ENCODE results near the gene DUSP18.

The DUSP18 gene

GRCh38 chr22:30701872-30702271 is 34.2 kb upstream of the DUSP18 start:
- no peak for DNase-seq (ENCODE audit: low read depth)
- no peak overlapping the region for H3K4me3 ChIP-seq (ENCODE audit: low read depth, low read length)
- no peak for TF ChIP-seq CTCF (IDR thresholded peaks at IDR 0.05; ENCODE audit: insufficient read depth, low read depth, low read length, missing control alignments)

GRCh38 chr22:30697975-30698374 is 30.3 kb upstream of the DUSP18 start:
- H3K4me3 ChIP-seq (ENCODE audit: low read depth, low read length): no peak overlapping the region
- no peak for DNase-seq (ENCODE audit: low read depth)
- TF ChIP-seq CTCF (IDR thresholded peaks at IDR 0.05; ENCODE audit: insufficient read depth, low read depth, low read length, missing control alignments): no peak

- TF ChIP-seq CTCF (IDR thresholded peaks at IDR 0.05; ENCODE audit: insufficient read depth, low read depth, low read length, missing control alignments): no peak
- no peak for DNase-seq (ENCODE audit: low read depth)
Observed at GRCh38 chr22:30695871-30696655, 28.4 kb upstream of the DUSP18 start.

GRCh38 chr22:30695351-30695851 is 27.7 kb upstream of the DUSP18 start:
- no peak overlapping the region for H3K4me3 ChIP-seq (ENCODE audit: low read depth, low read length)
- DNase-seq (ENCODE audit: low read depth): no peak
- TF ChIP-seq CTCF (IDR thresholded peaks at IDR 0.05; ENCODE audit: insufficient read depth, low read depth, low read length, missing control alignments): no peak

More at GRCh38 chr22:30695871-30696655, 28.4 kb upstream of the DUSP18 start:
- no peak overlapping the region for H3K4me3 ChIP-seq (ENCODE audit: low read depth, low read length)

GRCh38 chr22:30694640-30695350 is 27.1 kb upstream of the DUSP18 start, which contains the start of gene OSBP2:
Gene OSBP2 (plus strand): TSS chr22:30694874. CDS start chr22:30694910, 36 bp downstream.
- DNase-seq (ENCODE audit: low read depth): peak; percentile 37
- peak; percentile 11 for TF ChIP-seq CTCF (IDR thresholded peaks at IDR 0.05; ENCODE audit: insufficient read depth, low read depth, low read length, missing control alignments)
- H3K4me3 ChIP-seq (ENCODE audit: low read depth, low read length): peak within 1 kb of the TSS; percentile 67

- H3K4me3 ChIP-seq (ENCODE audit: low read depth, low read length): peak overlapping the region; percentile 67
- TF ChIP-seq CTCF (IDR thresholded peaks at IDR 0.05; ENCODE audit: insufficient read depth, low read depth, low read length, missing control alignments): no peak
- peak; percentile 62 for DNase-seq (ENCODE audit: low read depth)
Observed at GRCh38 chr22:30694171-30694639, 26.5 kb upstream of the DUSP18 start.
